ENCODE data around the gene GATD1.

The GATD1 gene

DNA sequence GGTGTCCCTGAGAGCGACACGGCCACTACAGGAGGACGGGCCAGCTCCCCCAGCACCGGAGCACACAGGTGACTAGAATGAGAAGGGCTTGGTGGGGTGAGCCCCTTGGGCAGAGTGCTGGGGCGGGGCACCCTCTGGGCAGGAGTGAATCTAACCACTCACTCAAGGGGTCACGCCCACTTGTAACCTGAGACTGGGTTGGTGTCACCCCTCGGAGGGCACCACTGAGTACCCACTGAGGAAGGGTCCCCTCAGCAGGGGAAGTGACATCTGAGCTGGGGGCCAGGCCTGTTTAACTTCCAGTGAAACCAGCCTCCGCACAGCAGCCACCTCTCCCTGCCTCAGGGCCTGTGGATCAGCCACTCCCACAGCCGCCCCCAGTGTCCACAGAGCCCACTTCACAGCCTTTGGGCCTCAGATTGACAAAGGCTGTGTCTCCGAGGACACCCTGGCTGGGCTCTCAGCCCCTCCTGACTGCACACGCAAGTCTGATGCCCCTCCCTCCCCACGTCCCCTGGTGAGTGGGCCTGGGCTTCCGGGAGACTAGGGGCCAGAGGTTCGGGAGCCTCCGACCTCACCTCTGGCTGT is 5.6 kb downstream of the GATD1 start:
- no peak overlapping the region for H3K4me3 ChIP-seq (ENCODE audit: control insufficient read depth, low read depth, low read length)
- DNase-seq (ENCODE audit: low read depth), result no peak
- TF ChIP-seq, protein P1, sequence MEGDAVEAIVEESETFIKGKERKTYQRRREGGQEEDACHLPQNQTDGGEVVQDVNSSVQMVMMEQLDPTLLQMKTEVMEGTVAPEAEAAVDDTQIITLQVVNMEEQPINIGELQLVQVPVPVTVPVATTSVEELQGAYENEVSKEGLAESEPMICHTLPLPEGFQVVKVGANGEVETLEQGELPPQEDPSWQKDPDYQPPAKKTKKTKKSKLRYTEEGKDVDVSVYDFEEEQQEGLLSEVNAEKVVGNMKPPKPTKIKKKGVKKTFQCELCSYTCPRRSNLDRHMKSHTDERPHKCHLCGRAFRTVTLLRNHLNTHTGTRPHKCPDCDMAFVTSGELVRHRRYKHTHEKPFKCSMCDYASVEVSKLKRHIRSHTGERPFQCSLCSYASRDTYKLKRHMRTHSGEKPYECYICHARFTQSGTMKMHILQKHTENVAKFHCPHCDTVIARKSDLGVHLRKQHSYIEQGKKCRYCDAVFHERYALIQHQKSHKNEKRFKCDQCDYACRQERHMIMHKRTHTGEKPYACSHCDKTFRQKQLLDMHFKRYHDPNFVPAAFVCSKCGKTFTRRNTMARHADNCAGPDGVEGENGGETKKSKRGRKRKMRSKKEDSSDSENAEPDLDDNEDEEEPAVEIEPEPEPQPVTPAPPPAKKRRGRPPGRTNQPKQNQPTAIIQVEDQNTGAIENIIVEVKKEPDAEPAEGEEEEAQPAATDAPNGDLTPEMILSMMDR (IDR thresholded peaks at IDR 0.05; ENCODE audit: control insufficient read depth, insufficient read depth, low read depth, low read length, missing control alignments), result no peak

DNA sequence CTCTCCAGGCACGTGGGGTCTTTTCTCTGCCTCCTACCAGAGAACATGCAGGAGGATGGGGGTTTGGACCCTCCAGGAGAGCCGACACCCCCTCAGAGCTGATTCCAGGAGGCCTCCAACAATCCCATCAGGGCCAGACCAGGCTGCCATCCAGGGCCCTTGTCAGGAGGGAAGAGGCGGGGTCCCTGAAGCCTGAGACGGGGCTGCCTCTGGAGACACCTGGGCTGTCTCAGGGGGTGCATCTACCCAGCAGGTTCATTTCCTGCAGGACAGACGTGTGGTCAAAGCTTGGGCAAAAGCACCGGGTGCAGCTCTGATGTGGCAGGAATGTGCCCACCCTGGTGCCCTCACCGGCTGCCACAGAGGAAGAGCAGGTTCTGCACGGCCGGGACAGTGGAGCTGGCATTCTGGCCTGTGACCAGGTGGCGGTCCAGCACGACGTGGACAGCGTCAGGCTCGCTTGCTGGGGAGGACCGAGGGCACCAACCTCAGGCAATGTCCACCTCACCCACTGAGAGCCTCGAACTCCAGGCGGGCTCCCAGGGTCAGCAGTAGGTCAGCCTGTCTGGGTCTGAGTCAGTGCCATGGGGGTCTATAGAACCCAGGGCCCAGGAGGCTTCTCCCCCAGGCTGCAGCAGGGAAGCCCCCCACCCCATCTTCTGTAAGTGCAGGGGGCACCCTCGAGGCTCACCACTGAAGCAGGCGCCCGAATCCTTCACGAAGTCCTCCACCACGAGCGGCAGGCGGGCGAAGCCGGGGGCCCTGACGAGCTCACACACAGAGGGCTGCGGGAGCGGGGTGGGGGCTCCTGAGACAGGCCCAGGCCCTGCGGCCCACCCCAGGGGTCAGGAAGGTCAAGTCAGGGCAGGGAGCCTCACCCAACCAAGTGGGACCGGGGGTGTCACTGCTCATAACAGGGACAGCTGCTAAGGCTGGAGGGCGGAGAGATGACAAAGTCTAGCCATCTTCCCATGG is 6.4 kb downstream of the GATD1 start:
- no peak overlapping the region for H3K4me3 ChIP-seq (ENCODE audit: control insufficient read depth, low read depth, low read length)
- TF ChIP-seq, protein P1 (IDR thresholded peaks at IDR 0.05; ENCODE audit: control insufficient read depth, insufficient read depth, low read depth, low read length, missing control alignments), result no peak

DNA sequence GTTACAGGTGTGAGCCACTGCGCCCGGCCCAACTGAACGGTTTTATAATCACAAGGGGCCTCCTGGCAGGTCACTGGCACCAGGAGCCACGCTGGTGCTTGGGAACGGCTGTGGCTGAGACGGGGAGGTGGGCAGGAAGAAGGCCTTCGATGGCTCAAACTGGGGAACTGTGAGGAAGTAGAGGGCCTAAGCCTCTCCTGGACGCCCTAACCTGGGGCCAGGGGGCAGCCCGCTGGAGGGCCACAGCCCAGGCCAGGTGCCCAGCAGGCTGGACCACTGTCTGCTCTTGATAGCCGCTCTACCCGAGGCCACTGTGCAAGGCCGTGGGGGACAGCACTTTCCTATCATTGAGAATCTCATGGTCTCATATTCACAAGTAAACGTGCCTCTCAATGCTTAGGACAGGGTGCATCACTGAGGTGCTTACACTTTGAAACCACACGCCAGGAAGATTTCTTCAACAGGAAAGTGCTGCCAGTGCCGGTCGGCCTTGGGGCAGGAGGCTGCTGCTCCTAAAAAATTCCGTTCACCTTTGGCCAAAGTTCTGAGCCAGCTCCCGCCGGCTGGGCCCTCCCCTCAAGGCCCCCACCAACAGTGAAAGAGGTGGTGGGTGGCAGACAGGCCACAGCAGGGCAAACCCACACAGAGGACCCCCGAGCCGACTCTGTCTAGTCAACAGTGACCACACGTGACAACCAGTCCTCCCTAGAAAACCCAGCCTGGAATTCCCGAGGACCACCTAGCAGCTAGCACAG is 7.2 kb downstream of the GATD1 start:
- DNase-seq (ENCODE audit: low read depth), result no peak
- no peak overlapping the region for H3K4me3 ChIP-seq (ENCODE audit: control insufficient read depth, low read depth, low read length)
- TF ChIP-seq, protein P1 (IDR thresholded peaks at IDR 0.05; ENCODE audit: control insufficient read depth, insufficient read depth, low read depth, low read length, missing control alignments), result no peak

More for the DNA sequence above, 6.4 kb downstream of the GATD1 start:
- no peak for DNase-seq (ENCODE audit: low read depth)

DNA sequence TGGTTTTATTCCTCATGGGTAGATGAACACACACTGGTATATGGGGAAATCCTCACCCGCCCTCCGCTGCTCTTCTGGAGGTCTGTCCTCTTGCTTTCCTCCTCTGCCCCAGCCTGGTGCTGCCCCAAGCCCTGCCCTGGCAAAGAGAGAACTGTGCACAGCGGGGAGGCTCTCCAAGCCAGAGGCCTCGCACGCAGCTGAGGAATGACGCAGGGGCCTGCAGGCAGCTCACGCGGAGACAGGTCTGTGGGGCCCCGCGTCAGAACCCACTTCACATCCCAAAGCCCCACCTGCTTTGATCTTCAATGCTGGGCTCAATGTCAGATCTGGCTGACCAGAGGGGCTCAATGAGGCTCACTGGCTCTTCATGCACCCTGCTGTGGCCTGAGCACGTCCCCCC is 10.0 kb downstream of the GATD1 start:
- TF ChIP-seq, protein P1 (IDR thresholded peaks at IDR 0.05; ENCODE audit: control insufficient read depth, insufficient read depth, low read depth, low read length, missing control alignments), result no peak
- no peak overlapping the region for H3K4me3 ChIP-seq (ENCODE audit: control insufficient read depth, low read depth, low read length)
- no peak for DNase-seq (ENCODE audit: low read depth)

DNA sequence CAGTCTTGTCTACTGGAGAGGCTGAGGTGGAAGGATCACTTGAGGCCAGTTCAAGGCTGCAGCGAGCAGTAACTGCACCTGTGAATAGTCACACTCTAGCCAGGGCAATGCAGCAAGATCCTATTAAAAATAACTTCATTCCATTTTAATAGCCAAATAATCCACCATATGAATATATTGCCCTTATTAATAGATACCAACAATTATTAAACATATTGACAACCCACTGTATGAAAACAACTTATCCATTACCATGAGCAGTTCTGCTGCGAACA is 10.4 kb downstream of the GATD1 start:
- TF ChIP-seq, protein P1 (IDR thresholded peaks at IDR 0.05; ENCODE audit: control insufficient read depth, insufficient read depth, low read depth, low read length, missing control alignments), result no peak
- no peak overlapping the region for H3K4me3 ChIP-seq (ENCODE audit: control insufficient read depth, low read depth, low read length)
- no peak for DNase-seq (ENCODE audit: low read depth)

DNA sequence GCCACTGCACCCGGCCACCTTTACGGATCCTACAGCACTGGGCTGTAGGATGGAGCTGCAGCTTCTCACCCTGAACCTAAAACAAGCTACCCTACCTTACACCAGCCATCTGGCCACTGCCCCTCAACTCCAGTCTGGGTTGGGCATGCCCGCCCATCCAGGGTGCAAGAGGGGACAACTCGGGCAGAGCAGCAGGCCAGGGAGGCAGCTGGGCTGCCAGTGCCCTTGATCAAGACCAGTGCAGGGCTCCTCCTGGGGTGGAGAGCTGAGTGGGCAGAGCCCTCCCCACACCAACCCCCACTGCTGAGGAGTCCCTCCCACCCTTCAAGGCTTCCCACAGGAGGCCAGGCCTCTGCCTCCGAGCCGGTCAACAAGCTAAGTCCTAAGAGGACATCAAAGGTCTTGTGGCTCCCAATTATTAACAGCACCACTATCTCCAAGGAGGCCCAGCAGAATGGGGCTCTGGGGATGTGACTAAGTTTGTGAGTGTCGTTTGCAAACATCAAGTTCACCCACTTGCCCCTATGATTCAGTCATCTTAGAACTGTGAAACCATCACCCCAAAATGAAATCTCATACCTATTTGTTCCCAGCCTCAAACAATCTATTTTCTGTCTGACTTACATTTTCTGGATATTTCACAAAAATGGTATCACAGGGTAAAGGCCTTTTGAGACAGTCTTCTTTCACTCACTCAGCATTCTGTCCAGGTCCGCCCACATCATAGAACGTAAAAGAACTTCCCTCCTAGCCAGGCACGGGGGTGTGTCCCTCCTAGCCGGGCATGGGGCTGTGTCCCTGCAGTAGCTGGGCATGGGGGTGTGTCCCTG is 11.0 kb downstream of the GATD1 start:
- no peak for DNase-seq (ENCODE audit: low read depth)
- TF ChIP-seq, protein P1 (IDR thresholded peaks at IDR 0.05; ENCODE audit: control insufficient read depth, insufficient read depth, low read depth, low read length, missing control alignments), result no peak
- H3K4me3 ChIP-seq (ENCODE audit: control insufficient read depth, low read depth, low read length), result no peak overlapping the region
